T1000 (cell line): ENCODE measurements around the gene LRMDA.

Source experiments
- DNase-seq: peaks from one replicate; lab custom pipeline; 2025; ENCODE audit warnings: mixed read lengths; lab: John Stamatoyannopoulos, UW

LRMDA gene

GRCh38 chr10:75875740-75876139, 444.3 kb downstream of the LRMDA start:
- DNase-seq: no peak

GRCh38 chr10:75876710-75877109, 445.3 kb downstream of the LRMDA start:
- no peak for DNase-seq

DNA sequence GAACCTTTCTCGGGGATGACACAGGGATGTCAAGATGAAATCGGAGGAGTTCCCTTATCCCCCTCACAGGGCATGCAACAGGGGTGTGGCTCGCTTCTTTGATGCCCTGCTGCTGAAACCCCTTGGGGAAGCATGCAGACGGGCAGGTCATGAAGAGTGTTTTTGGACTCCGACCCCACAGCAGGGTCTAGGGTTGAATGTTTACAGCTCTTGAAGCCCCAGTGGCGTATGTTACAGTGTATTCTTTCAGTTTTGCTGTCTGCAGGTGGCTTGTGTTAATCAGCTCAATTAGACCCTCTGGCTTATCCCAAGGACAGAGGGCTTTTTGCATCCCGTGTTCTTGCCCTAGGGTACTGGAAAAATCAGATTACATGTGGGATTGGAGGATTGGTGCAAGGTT, 446.5 kb downstream of the LRMDA start:
- DNase-seq: no peak

GRCh38 chr10:75878586-75878985, 447.2 kb downstream of the LRMDA start:
- no peak for DNase-seq

DNA sequence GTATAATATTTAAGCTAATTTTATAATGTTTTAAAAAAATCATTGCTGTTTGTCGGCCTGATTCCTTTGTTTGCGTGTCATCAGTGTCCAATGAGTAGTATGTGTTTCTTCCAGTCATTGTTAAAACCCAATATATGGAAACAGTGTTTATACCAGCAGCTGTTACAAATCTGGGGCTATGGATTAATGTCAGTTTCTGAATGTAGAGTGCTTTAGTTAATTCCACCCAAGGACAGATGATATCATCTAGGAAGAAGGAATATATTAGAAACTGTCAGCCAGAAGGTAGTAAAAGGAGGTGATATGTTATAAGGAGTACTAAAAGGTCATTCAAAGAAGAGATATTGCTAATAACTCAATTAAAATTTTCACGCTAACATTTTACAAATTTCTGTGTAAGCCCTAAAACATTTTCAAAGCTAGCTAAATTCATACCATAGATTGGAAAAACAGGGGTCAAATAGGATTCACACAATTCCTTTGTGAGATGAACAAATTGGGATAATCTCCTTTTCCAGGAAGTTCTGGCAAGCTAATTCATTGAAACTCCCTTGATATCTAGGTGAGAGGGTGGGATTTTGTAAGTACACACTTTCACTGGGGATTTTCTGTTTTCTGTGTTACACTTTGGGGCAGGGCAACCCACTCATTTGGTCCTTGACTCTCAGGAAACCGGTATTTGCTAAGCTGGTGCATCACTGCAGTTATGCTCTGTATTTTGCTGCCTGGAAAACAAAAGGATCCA, 448.8 kb downstream of the LRMDA start:
- DNase-seq: no peak

DNA sequence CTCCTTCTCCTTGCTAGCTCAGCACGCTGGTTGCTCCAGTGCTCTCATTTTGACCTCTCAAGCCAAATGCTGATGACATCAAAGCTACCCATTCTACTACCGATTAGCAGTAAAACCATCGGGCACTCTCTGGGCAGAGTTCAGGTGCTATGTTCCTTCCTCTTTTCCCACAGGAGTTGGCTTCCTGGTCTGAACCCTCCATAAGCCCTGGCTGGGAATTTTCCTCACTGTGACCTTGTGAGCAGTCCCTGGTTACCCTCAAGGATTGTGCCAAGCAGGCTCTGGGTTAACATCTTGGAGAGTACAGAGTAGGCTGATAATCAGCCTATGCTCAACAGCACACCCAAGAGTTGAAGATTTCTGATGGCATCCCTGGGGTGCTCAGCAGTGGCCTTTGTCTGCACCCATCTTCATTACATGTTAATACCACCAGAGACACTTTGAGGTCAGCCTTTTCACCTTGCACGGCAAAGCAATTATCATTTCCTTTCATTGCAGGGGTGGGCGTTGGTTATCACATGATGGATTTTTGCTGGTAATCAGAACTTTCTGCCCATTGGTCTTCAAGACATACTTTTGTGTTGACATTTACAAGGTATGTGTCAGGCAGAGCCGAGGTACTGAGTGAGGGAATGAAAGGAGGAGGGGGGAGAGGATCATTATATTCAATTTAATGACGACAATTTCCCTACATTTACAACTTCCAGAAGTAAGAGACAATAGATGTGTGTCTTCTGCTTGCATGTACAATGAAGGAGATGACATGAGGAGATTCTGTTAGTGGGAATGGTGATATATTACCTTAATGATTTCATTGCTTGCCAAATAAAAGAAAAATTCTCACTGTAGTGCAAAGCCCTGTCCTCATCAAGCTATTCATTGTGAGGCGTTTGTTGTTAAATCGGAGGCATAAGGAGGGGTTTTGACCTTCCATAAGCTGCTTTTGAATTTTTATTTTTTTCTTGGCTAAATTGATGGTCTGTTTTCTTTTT, 452.0 kb downstream of the LRMDA start:
- DNase-seq: no peak

DNA sequence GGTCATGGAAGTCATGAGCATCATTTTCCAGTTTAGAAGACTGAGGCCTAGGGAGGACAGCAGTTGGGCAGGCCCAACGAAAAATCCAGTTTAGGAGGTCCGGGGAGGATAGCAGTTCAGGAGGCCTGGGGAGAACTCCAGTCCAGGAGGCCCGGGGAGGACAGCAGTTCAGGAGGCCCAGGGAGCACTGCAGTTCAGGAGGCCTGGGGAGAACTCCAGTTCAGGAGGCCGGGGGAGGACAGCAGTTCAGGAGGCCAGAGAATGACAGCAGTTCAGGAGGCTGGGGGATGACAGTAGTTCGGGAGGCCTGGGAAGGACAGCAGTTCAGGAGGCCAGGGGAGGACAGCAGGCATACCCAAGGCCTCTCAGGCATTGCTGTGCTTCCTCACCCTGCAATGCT, 453.4 kb downstream of the LRMDA start:
- DNase-seq: no peak

DNA sequence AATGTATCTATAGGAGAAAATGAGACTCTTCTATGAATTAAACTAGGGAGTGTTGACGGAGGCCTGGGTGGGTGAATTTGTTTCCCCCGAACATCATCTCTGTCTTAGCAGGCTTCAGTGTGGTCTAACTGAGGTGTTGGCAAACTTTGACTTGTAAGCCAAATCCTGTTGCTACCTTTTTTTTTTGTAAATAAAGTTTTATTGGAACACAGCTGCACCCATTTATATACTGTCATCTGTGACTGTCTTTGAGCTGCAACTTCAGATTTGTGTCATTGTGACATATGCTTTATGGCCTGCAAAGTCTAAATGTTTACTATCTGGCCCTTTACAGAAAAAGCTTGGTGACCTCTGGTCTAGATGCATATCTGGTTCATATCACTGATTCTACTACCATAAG, 455.9 kb downstream of the LRMDA start:
- no peak for DNase-seq

DNA sequence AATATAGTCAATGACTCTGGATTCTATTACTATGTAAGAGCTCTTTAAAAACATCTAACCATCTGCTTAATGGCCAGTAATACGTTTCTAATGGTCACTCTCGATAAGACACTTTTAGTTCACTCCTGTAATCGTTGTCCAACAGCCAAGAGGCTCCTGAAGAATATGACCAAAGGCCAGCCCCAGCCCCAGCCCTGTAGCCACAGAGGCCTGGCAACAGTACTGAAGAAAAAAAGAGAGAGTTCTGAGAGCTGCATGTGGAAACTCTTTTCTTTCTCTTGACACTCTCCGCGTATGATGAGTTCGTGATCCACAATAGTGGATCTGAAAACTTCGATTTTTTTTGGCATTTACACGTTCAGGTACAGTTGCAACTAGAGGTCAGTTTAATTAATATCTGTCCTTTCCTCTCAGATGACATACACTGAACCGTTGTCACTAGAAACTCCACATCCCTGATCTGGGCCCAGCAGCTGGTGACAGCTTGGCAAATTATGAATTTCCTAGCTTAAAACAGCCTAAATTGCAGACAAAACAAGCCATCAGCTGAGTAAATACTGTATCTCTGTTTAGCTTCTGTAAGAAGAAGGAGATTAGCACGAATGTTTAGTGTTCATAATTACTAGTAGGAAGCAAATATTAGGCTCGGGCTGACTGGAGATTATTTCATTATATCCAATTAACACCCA, 456.7 kb downstream of the LRMDA start:
- DNase-seq: no peak

DNA sequence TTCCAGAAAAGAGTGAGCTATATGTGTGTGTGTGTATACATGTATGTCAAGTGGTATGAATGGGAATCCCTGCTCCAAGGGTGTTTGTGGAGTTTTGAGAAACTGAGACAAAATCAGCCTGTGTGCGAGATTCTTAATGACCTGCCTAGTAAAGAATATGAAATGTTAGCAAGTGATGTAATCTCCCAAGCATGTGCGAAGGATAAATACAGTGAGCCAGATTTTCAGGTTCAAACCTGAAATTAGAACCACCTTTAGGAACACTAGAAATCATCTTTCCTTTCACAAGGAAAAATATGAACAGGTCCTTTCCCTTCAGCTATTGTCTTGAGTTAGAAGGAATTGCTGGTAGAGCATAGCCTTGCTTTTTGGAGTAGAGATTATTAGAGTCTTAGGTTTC, 457.6 kb downstream of the LRMDA start:
- DNase-seq: no peak

GRCh38 chr10:75894761-75895160, 463.3 kb downstream of the LRMDA start:
- DNase-seq: no peak

DNA sequence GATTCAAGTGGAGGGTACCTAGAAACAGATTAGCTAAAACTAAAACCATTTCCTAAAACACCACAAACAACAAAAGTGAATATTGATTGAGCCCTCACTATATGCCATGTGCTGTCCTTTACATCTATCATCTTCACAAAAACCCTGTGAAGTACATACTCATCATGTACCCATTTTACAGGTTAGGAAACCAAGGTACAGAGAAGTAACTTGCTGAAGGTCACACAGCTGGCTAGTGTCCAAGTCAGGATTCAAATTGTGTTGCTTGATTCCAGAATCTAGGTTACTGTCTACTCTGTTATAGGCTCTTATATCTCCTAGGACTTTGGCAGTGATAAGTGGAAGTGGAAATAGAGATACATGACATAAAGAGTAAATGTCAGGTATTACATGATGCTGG, 463.8 kb downstream of the LRMDA start:
- no peak for DNase-seq

DNA sequence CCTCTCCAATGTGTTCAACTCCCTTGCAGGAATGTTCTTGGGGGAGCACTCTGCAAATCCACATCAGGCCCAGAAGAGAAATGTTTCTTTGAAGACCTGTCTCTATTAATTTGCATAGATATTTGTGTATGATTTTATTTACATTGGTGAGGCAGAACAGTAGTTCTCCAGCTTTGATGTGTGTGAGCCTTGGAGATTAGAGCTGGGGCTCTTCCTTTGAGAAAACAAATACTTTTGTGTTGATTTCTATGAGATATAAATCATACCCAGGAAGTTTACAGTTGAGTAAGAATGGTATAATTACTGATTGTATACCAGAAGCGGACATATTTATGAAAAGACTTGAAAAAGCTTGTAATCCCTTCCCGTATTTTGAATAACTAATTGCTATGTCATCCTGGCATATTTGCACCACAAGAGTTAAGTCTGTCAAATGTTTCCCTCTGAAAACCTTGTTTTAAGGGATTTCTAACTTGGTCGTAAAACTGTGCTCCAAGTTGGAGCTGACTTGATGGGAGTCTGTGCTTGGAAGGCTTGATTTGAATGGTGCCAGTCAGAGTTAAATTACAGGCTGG, 468.5 kb downstream of the LRMDA start:
- no peak for DNase-seq

DNA sequence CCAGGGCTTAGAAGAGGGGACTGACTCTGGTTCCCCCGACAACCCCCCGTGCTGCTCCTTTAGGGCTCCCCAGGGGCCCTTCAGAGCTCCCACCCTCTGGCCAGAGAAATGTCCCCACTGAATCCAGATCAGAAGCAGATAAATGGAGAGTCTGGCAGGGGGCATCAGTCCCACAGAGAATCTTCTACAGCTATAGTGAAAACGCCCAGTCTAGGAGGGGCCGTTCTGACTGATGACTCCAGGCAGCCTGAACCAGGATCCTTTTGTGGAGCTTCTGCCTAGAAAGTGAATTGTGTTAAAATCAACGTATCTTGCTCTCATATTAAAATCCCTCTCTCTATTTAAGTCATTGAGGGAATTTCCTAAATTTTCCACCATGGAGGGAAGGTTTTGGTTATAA, 471.4 kb downstream of the LRMDA start:
- DNase-seq: no peak

DNA sequence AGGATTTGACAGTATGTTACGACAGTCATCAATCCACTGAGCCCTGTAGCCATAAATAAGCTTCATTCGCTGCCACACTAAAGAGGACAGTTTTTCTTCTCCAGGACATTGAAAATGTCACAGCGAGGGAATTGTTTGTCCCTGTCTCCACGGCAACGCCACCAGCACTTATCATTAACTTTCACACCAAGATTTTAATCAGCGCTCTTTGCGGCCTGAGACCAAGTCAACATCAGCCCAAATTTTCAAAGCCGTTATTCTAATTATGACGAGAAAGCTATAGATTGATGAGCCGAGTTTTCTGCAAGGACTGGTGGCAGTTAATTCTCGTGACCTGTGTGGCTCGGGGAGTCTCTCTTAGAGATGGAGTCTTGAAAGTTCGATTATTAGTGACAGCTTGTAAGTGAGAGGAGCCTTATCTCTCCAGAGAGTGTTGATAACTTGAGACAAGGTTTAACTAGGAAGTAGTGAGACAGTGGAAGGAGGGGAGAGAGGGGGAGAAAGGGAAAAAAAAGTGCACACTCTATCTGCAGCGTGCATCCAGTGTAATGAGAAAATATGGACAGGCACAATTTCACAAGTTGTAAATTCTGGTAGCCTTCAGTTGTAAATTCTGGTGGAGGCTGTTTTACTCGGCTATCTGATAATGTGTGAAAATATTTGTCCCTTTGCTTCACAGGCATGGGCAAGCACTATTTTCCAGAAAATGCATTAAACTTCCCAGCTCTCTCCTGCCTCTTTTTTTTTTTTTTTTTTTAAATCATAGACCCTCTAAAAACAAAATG, 473.3 kb downstream of the LRMDA start:
- no peak for DNase-seq

- no peak for DNase-seq
Observed at GRCh38 chr10:75905490-75905889, 474.1 kb downstream of the LRMDA start.

DNA sequence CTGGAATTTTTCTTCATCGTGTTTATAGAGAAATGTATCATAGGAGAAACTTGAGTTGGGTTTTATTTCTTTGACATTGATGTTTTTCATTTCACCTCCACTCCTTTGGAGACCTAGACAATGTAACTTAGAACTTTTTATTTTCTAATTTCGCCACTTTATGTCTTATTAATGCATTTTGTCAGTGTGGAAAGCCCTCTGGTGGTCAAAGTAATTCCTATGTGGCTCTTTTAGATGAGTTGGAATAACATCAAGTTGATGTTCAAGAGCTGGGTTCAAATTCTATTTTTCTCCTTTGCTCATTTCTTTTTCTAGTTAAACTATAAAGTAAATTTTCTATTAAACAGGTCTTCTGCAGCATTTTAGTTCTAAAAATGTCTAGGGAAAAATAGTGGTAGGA, 478.6 kb downstream of the LRMDA start:
- DNase-seq: no peak

- no peak for DNase-seq
Observed at GRCh38 chr10:75911426-75911825, 480.0 kb downstream of the LRMDA start.

DNA sequence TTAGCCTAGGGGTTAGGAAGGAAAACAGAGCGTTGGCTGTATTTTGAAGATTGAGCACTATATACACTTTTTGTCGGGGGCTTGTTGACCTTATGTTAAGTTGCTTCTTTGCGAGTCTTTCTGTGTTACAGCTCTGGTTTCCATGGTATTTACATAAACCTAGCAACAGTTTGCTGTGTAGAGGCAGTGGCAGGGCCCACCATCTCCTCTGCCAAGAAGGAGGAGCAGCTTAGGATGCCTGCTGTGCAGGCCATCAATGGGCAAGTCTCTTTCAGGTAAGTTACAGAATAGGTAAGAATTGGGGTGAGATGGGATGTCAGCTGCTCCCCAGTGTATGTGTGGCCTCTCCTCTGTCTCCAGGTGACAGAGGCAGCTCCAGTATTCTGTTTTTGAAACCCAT, 485.5 kb downstream of the LRMDA start:
- DNase-seq: no peak

DNA sequence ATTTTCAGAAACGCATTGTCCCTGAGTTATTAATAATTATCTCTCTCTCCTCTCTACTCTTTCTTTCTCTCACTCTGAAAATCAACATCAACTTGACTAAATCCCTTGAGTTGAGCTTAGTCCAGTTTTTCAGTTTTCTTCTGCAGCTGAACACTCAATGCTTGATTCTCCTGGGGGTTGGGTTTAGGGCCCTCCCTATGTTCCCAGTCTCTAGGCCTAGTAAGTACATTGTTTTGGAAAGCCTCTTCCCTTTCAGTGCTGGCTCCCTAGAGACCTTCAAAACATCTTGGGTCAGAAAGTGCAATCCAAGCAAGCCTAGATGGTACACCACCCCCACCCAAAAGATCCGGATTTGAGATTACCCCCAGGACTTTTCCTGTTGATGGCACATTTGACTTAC, 488.5 kb downstream of the LRMDA start:
- DNase-seq: no peak

DNA sequence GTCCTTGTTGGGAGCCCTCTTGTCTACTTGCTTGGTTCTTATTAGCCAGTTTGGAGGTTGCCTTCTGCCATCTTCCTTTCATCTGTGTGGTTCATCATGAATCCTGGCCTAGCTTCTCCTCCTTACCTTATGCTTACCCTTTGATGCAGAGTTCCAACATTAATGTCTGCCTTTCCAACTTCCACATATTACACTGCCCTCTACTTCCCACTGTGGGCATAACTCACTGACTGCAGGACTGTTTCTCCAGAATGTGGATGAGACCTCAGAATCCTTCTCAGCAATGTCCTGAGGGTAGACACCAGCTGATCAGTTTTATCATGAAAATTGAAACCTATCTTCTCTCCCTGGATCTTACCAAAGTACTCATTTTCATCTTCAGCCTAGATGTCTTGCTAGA, 491.0 kb downstream of the LRMDA start:
- no peak for DNase-seq
